Measurements from ENCODE around the gene ATRNL1. TPM values are rescaled to one million over a fixed set of nuclear protein-coding genes. Genes with fewer than 3 reads are reported as not detected.

ATRNL1 gene
- total RNA-seq, 1 donor from 2014 or later: 0.93 TPM

DNA sequence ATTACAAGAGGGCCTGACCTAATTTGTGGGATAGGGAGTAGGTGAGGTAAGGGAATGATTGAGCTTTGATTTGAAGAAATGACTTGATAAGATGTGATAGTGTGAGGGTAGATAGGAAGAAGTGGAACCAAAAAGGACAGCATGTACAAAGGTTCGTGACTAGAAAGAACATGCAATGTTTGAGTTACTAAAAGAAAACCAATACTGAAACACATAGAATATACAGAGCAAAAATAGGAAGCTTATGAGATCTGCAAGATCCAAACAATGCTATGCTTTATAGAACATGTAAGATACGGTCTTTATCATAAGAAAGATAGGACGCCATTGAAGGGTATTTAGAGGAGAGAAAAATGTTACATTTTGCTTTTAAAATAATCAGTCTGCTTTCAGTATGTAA is 343.8 kb downstream of the ATRNL1 start:
- H3K27ac ChIP-seq: no peak overlapping the region
- no peaks in the 10 kb centered on the region for H3K27me3 ChIP-seq
- ATAC-seq (no peak), DNase-seq (no peak)
- TF ChIP-seq, protein P1, sequence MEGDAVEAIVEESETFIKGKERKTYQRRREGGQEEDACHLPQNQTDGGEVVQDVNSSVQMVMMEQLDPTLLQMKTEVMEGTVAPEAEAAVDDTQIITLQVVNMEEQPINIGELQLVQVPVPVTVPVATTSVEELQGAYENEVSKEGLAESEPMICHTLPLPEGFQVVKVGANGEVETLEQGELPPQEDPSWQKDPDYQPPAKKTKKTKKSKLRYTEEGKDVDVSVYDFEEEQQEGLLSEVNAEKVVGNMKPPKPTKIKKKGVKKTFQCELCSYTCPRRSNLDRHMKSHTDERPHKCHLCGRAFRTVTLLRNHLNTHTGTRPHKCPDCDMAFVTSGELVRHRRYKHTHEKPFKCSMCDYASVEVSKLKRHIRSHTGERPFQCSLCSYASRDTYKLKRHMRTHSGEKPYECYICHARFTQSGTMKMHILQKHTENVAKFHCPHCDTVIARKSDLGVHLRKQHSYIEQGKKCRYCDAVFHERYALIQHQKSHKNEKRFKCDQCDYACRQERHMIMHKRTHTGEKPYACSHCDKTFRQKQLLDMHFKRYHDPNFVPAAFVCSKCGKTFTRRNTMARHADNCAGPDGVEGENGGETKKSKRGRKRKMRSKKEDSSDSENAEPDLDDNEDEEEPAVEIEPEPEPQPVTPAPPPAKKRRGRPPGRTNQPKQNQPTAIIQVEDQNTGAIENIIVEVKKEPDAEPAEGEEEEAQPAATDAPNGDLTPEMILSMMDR (IDR thresholded peaks at IDR 0.05): no peak
- intact Hi-C loops (cut with DNase I): no loop called here
- H3K4me3 ChIP-seq: no peak overlapping the region
- no peaks in the 10 kb centered on the region for H3K4me1 ChIP-seq
- no peaks in the 10 kb centered on the region for H3K9me3 ChIP-seq
- no peaks in the 10 kb centered on the region for H3K36me3 ChIP-seq

DNA sequence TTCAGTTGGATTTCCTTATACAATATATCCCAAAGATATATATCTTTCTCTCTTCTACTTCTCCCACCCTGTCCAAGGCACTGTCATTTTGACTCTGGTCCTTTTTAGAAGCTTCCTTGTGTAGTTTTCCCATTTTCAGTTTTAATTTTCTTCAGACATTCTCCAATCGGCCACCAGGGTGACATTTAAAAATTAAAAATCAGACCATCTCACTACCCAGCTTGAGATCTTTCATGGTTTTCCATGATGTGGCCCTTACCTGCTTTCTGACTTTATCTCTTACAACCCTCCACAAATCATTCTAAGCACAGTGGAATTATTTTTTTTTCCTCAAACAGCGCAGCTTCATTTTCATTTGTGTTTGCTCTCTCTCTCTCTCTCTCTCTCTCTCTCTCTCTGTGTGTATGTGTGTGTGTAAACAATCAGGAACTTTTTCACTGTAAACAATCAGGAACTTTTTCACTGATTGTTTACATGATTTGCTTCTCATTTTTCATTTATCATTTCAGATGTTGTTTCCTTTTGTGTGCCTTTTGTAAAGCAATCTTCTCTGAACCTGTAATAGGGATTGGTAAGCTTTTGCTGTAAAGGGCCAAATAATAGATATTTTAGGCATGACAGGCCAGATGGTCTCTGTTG is 348.9 kb downstream of the ATRNL1 start:
- H3K36me3 ChIP-seq: no peaks in the 10 kb centered on the region

DNA sequence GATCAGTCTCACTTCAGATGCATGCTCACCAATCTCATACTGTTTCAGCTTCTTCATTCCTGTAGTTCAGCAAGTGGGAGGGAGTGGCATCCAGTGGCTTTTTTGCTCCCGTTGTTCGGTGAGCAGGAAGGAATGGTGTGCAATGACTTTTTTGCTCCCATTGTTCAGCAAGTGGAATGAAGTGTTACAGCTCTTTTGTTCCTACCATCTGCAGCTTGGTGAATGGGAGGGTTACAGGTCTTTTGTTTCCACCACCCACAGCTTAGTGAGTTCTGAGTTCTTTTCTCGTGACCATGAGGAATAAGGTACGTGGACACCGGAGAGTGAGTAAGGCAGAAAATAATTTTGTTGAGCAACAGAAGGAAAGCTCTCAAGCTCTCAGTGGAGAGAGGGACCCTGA is 363.6 kb downstream of the ATRNL1 start:
- ATAC-seq (no peak), DNase-seq (no peak)
- intact Hi-C loops (cut with DNase I): no loop called here

More for the DNA sequence above, 348.9 kb downstream of the ATRNL1 start:
- Histone ChIP-seq H3K27me3 (no peaks in the 10 kb centered on the region), H3K27ac (no peak overlapping the region), H3K9me3 (no peaks in the 10 kb centered on the region), H3K4me1 (no peaks in the 10 kb centered on the region), H3K4me3 (no peak overlapping the region)
- TF ChIP-seq, protein P1 (IDR thresholded peaks at IDR 0.05): no peak
- intact Hi-C loops (cut with DNase I): no loop called here
- no peak for ATAC-seq
- no peak for DNase-seq

DNA sequence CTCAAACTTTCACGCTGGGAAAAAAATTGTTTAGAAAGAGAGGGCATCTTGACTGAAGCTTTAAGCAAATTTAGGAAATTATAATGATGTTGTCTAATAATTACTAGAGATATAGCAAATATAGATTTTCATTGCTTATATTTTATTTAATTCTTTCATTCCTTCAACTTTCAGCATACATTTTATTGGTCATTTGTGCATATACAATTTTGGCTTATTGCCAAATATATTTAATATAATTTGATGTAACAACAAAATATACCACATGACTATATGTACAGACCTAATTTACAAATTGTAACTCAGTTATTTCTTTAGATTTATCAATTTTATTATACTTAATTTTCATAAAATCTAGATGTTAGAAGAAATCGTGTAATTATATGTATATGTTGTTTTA is 390.1 kb downstream of the ATRNL1 start:
- H3K4me3 ChIP-seq: no peak overlapping the region
- H3K9me3 ChIP-seq: no peaks in the 10 kb centered on the region
- no peaks in the 10 kb centered on the region for H3K36me3 ChIP-seq
- ATAC-seq (no peak), DNase-seq (no peak)
- H3K27me3 ChIP-seq: no peaks in the 10 kb centered on the region
- no peaks in the 10 kb centered on the region for H3K4me1 ChIP-seq
- TF ChIP-seq, protein P1 (IDR thresholded peaks at IDR 0.05): no peak
- intact Hi-C loops (cut with DNase I): no loop called here
- no peak overlapping the region for H3K27ac ChIP-seq

More for the DNA sequence above, 363.6 kb downstream of the ATRNL1 start:
- Histone ChIP-seq H3K4me1 (no peaks in the 10 kb centered on the region), H3K4me3 (no peak overlapping the region), H3K9me3 (no peaks in the 10 kb centered on the region), H3K27ac (no peak overlapping the region), H3K36me3 (no peaks in the 10 kb centered on the region), H3K27me3 (no peaks in the 10 kb centered on the region)
- TF ChIP-seq, protein P1 (IDR thresholded peaks at IDR 0.05): no peak

DNA sequence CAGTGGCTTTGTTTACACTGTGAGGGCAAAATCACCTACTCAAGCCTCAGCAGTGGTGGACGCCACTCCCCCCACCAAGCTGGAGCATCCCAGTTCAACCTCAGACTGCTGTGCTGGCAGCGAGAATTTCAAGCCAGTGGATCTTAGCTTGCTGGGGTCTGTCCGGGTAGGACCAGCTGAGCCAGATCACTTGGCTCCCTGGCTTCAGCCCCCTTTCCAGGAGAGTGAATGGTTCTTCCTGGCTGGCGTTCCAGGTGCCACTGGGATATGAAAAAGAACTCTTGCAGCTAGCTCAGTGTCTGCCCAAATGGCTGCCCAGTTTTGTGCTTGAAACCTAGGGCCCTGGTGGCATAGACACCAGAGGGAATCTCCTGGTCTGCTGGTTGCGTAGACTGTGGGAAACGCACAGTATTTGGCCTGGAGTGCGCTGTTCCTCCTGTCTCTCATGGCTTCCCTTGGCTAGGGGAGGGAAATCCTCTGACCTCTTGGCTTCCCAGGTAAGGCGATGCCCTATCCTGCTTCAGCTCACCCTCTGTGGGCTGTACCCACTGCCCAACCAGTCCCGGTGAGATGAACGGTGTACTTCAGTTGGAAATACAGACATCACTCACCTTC is 398.5 kb downstream of the ATRNL1 start:
- Histone ChIP-seq H3K4me1 (no peaks in the 10 kb centered on the region), H3K36me3 (no peaks in the 10 kb centered on the region), H3K9me3 (no peaks in the 10 kb centered on the region), H3K27me3 (no peaks in the 10 kb centered on the region), H3K27ac (no peak overlapping the region), H3K4me3 (no peak overlapping the region)
- ATAC-seq: no peak
- intact Hi-C loops (cut with DNase I): no loop called here
- TF ChIP-seq, protein P1 (IDR thresholded peaks at IDR 0.05): no peak
- no peak for DNase-seq
